ENCODE measurements around the gene TMEM132C.

DNA sequence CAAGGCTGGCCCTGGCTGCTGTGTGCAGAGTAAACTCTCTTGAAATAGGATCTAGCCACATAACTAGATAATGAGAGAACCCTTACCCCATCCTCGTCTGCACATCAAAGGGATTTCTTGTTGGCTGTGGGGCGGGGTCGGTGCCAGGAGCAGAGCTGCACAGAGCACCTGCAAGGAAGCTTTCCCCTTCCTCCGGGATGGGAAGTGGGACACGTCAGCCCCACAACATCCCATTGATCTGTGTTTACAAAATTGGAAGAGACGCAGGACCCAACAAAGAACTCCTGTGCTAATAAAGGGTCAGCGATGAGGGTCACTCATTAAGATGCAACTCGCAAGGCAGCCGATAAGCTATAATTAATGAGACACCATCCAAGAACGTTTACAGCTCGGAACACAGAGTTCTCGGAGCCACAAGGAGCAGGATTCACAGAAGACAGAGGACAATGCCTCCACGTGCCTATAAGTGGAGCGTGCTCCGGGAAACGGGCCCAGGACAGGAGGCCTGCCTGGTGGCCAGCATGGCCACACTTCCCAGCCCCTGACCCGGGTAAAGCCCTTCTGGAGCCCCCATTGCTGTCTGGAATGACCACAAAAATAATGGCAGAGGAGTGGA, 385.3 kb downstream of the TMEM132C start:
- TF ChIP-seq, protein P1, sequence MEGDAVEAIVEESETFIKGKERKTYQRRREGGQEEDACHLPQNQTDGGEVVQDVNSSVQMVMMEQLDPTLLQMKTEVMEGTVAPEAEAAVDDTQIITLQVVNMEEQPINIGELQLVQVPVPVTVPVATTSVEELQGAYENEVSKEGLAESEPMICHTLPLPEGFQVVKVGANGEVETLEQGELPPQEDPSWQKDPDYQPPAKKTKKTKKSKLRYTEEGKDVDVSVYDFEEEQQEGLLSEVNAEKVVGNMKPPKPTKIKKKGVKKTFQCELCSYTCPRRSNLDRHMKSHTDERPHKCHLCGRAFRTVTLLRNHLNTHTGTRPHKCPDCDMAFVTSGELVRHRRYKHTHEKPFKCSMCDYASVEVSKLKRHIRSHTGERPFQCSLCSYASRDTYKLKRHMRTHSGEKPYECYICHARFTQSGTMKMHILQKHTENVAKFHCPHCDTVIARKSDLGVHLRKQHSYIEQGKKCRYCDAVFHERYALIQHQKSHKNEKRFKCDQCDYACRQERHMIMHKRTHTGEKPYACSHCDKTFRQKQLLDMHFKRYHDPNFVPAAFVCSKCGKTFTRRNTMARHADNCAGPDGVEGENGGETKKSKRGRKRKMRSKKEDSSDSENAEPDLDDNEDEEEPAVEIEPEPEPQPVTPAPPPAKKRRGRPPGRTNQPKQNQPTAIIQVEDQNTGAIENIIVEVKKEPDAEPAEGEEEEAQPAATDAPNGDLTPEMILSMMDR (IDR thresholded peaks at IDR 0.05; ENCODE audit: low read depth, low read length, poor library complexity, severe bottlenecking): no peak
- TF ChIP-seq EZH2phosphoT487 (IDR thresholded peaks at IDR 0.05; ENCODE audit: borderline replicate concordance, low read length): no peak

Measured in DOHH2 (cell line).